Keratinocyte (primary cell): Measurements from ENCODE around the gene TEAD4. TPM values are rescaled to one million over a fixed set of nuclear protein-coding genes. Genes with fewer than 3 reads are reported as not detected.

Experiments
- DNase-seq: peaks from one replicate; pipeline ENCODE4 v3.0.0-alpha.2; 2011; ENCODE audit warnings: low read depth, missing footprints, low spot score
- FAIRE-seq: peaks from 2 replicates; lab custom pipeline; 2011; peaks lifted over from hg19 to GRCh38; lab: Jason Lieb, UNC
- H2AFZ ChIP-seq: 2 replicates; pipeline ENCODE4 v1.6.0; 2012; ENCODE audit warnings: low read length, control low read depth, inconsistent platforms; ENCODE audit not compliant: control insufficient read depth
- H3K27ac ChIP-seq: 2 replicates; pipeline ENCODE4 v1.5.1; 2011; ENCODE audit warnings: low read length; ENCODE audit not compliant: control insufficient read depth, insufficient read depth
- H3K27me3 ChIP-seq: 3 replicates; pipeline ENCODE4 v1.6.0; 2011; ENCODE audit warnings: low read length; ENCODE audit not compliant: control insufficient read depth, insufficient read depth; ENCODE audit errors: extremely low read depth
- H3K36me3 ChIP-seq, 2 experiments: 2 replicates in 1 of 2; 3 replicates in 1 of 2; pipeline ENCODE4 v1.5.1; 2011; ENCODE audit warnings: low read length in 2 of 2, mild to moderate bottlenecking in 1 of 2; ENCODE audit not compliant: control insufficient read depth in 2 of 2, insufficient read depth in 2 of 2; ENCODE audit errors: extremely low read depth in 1 of 2
- H3K4me1 ChIP-seq: 3 replicates; pipeline ENCODE4 v1.5.1; 2011; ENCODE audit warnings: low read length; ENCODE audit not compliant: control insufficient read depth, insufficient read depth; ENCODE audit errors: extremely low read depth
- H3K4me2 ChIP-seq: 3 replicates; pipeline ENCODE4 v1.6.0; 2011; ENCODE audit warnings: low read depth, low read length; ENCODE audit not compliant: control insufficient read depth, insufficient read depth; ENCODE audit errors: extremely low read depth
- H3K4me3 ChIP-seq, 3 experiments: fragments of 200-600 bp in 1 of 3; sonication (generic) in 1 of 3; 2 replicates in 2 of 3; 3 replicates in 1 of 3; pipeline ENCODE4 v1.5.1; 2011 to 2016; ENCODE audit warnings: low read length in 3 of 3, mild to moderate bottlenecking in 3 of 3, control low read depth in 2 of 3, inconsistent platforms in 1 of 3, low read depth in 1 of 3, mixed read lengths in 1 of 3, mixed run types in 1 of 3, moderate library complexity in 1 of 3; ENCODE audit not compliant: control insufficient read depth in 2 of 3, insufficient read depth in 2 of 3; ENCODE audit errors: extremely low read depth in 1 of 3
- H3K79me2 ChIP-seq: 2 replicates; pipeline ENCODE4 v1.6.0; 2012; ENCODE audit warnings: low read length; ENCODE audit not compliant: control insufficient read depth, insufficient read depth
- H3K9ac ChIP-seq: 3 replicates; pipeline ENCODE4 v1.6.0; 2011; ENCODE audit warnings: low read length; ENCODE audit not compliant: control insufficient read depth, insufficient read depth; ENCODE audit errors: extremely low read depth
- H3K9me1 ChIP-seq: 3 replicates; pipeline ENCODE4 v1.6.0; 2011; ENCODE audit warnings: low read length; ENCODE audit not compliant: control insufficient read depth, insufficient read depth; ENCODE audit errors: extremely low read depth
- H3K9me3 ChIP-seq: 2 replicates; pipeline ENCODE4 v1.5.1; 2012; ENCODE audit warnings: low read depth, low read length; ENCODE audit not compliant: control insufficient read depth
- H4K20me1 ChIP-seq: 3 replicates; pipeline ENCODE4 v1.6.0; 2011; ENCODE audit warnings: low read length; ENCODE audit not compliant: control insufficient read depth, insufficient read depth; ENCODE audit errors: extremely low read depth
- CTCF ChIP-seq, 3 experiments: IDR thresholded peaks in 1 of 3; conservative IDR thresholded peaks in 1 of 3; optimal IDR thresholded peaks in 1 of 3; 2 replicates in 2 of 3; 3 replicates in 1 of 3; pipeline versions ENCODE3 to v1.5.1; 2011; ENCODE audit warnings: low read length in 3 of 3, mild to moderate bottlenecking in 3 of 3, moderate library complexity in 2 of 3, control low read depth in 1 of 3, inconsistent platforms in 1 of 3; ENCODE audit not compliant: insufficient read depth in 2 of 3; ENCODE audit errors: extremely low read depth in 1 of 3
- dilution Hi-C: fragments of 300-500 bp; cut with MboI; formaldehyde crosslinking; loops from one replicate; pipeline ENCODE4 v1.7.0; 2020; ENCODE audit warnings: low sequenced_read_pairs; ENCODE audit not compliant: extremely low pct_ligation_motif_present
- polyA plus RNA-seq, 5 experiments: library from polyadenylated mRNA; depleted of rRNA in 3 of 5; stranded (reverse) in 3 of 5; stranded (forward) in 1 of 5; unstranded in 1 of 5; fragments of >200 nt; gene quantifications; 1 replicate in 1 of 5; 2 replicates in 3 of 5; 3 replicates in 1 of 5; pipeline versions ENCODE4 v1.2.1 to v1.2.3, GENCODE V29; 2011 to 2012; ENCODE audit warnings: missing spikeins in 2 of 5, low read depth in 1 of 5, low replicate concordance in 1 of 5

The TEAD4 gene
- polyA plus RNA-seq, 1 donor (not counting 4 experiments of a cell fraction or from before 2014, with no cell fraction given), result 8.1 TPM

- H3K4me2 ChIP-seq, result no peak overlapping the region
- no peak overlapping the region for H2AFZ ChIP-seq
- no peaks in the 10 kb centered on the region for H3K79me2 ChIP-seq
- dilution Hi-C loops, result no loop called here
- no peaks in the 10 kb centered on the region for H3K27me3 ChIP-seq
- no peak overlapping the region for H3K27ac ChIP-seq
- FAIRE-seq (no peak), DNase-seq (no peak)
- no peaks in the 10 kb centered on the region for H4K20me1 ChIP-seq
- peaks cover 0 to 4% of the 10 kb centered on the region in 2 experiments for H3K36me3 ChIP-seq
- H3K9ac ChIP-seq, result no peak overlapping the region
- no peaks in the 10 kb centered on the region for H3K9me3 ChIP-seq
- no peaks in the 10 kb centered on the region for H3K4me1 ChIP-seq
- no peak for TF ChIP-seq CTCF (optimal IDR thresholded peaks at IDR 0.05 in 1 of 3, IDR thresholded peaks at IDR 0.05 in 1 of 3, conservative IDR thresholded peaks at IDR 0.05 in 1 of 3; ENCODE audit: extremely low read depth in 1 of 3, insufficient read depth in 2 of 3, low read length in 3 of 3)
- no peaks in the 10 kb centered on the region for H3K9me1 ChIP-seq
- H3K4me3 ChIP-seq, result no peak overlapping the region
These were observed 58.1 kb downstream of the TEAD4 start for GRCh38 chr12:3017281-3017680.

GRCh38 chr12:3018284-3019004 lies 59.2 kb downstream of the TEAD4 start:
- dilution Hi-C loops, result no loop called here

More at GRCh38 chr12:3018284-3019004, 59.2 kb downstream of the TEAD4 start:
- Histone ChIP-seq H3K4me2 (no peak overlapping the region), H4K20me1 (no peaks in the 10 kb centered on the region), H3K4me3 (no peak overlapping the region), H3K9me1 (no peaks in the 10 kb centered on the region), H3K9me3 (no peaks in the 10 kb centered on the region), H3K9ac (no peak overlapping the region), H3K79me2 (no peaks in the 10 kb centered on the region), H3K27ac (no peak overlapping the region), H3K36me3 (peaks cover 0 to 9% of the 10 kb centered on the region in 2 experiments), H2AFZ (no peak overlapping the region), H3K27me3 (no peaks in the 10 kb centered on the region), H3K4me1 (no peaks in the 10 kb centered on the region)
- FAIRE-seq, result no peak
- TF ChIP-seq CTCF (optimal IDR thresholded peaks at IDR 0.05 in 1 of 3, IDR thresholded peaks at IDR 0.05 in 1 of 3, conservative IDR thresholded peaks at IDR 0.05 in 1 of 3; ENCODE audit: extremely low read depth in 1 of 3, insufficient read depth in 2 of 3, low read length in 3 of 3), result no peak
- DNase-seq, result no peak
